Esophagus muscularis mucosa (tissue), 4 donors: Measurements from ENCODE around the gene PDE4D. TPM values are rescaled to one million over a fixed set of nuclear protein-coding genes. Genes with fewer than 3 reads are reported as not detected.
A peak's percentile ranks its signal among the peaks of the same experiment; 100 is the strongest.

Experiments
- DNase-seq: peaks from one replicate; pipeline ENCODE4 v3.0.0-alpha.2; 2017; ENCODE audit errors: extremely low spot score
- H3K27ac ChIP-seq, 4 donors: fragments of 200-600 bp; sonication (generic); replicated peaks in 1 of 4; 1 replicate in 3 of 4; 2 replicates in 1 of 4; pipeline ENCODE4 v1.5.1; 2016 to 2019; ENCODE audit warnings: mild to moderate bottlenecking in 1 of 4
- H3K27me3 ChIP-seq, 4 donors: fragments of 200-600 bp; sonication (generic); one replicate each; pipeline versions ENCODE4 v1.5.1 to v1.6.0; 2016 to 2019
- H3K36me3 ChIP-seq, 4 donors: fragments of 200-600 bp; sonication (generic); one replicate each; pipeline ENCODE4 v1.5.1; 2016 to 2019
- H3K4me1 ChIP-seq, 4 donors: fragments of 200-600 bp; sonication (generic); one replicate each; pipeline ENCODE4 v1.5.1; 2016 to 2019
- H3K4me3 ChIP-seq, 4 donors: fragments of 200-600 bp; sonication (generic); 1 replicate in 2 of 4; 2 replicates in 2 of 4; pipeline ENCODE4 v1.5.1; 2016 to 2019; ENCODE audit warnings: mild to moderate bottlenecking in 4 of 4, moderate library complexity in 1 of 4
- H3K9me3 ChIP-seq, 4 donors: fragments of 200-600 bp; sonication (generic); 1 replicate in 3 of 4; 2 replicates in 1 of 4; pipeline ENCODE4 v1.5.1; 2016 to 2019
- EP300 ChIP-seq: sonication (generic); formaldehyde crosslinking; IDR thresholded peaks from one replicate; pipeline ENCODE4 v1.6.1; 2017; ENCODE audit warnings: antibody characterized with exemption
- POLR2A ChIP-seq: fragments of 450-650 bp; IDR thresholded peaks from one replicate; pipeline ENCODE4 v1.6.1; 2017; ENCODE audit warnings: antibody characterized with exemption, moderate library complexity, mild to moderate bottlenecking, low read depth
- POLR2AphosphoS5 ChIP-seq, 2 donors: sonication (generic); formaldehyde crosslinking; IDR thresholded peaks; one replicate each; pipeline ENCODE4 v1.6.1; 2017; ENCODE audit warnings: antibody characterized with exemption in 2 of 2
- WGBS: methylation state at CpG from one replicate; pipeline ENCODE4 v1.1.5; 2018; 5-methylcytosine and 5-hydroxymethylcytosine counted together
- intact Hi-C: fragments of 100-400 bp; cut with DNase I; formaldehyde crosslinking; loops from one replicate; pipeline ENCODE4 v1.15.1; 2023
- total RNA-seq, 4 donors: library from RNA; depleted of rRNA; stranded (reverse); fragments of >200 nt; gene quantifications; one replicate each; pipeline versions ENCODE4 v1.1.0 to v1.2.1, GENCODE V29; 2016
- TF ChIP-seq, protein P1 (sequence below), 3 experiments: fragments of 200-600 bp in 2 of 3; fragments of 450-650 bp in 1 of 3; sonication (generic) in 2 of 3; IDR thresholded peaks; one replicate each; pipeline ENCODE4 v1.5.1; 2017 to 2019; ENCODE audit warnings: antibody characterized with exemption in 3 of 3, mild to moderate bottlenecking in 2 of 3, moderate library complexity in 1 of 3

PDE4D gene
- total RNA-seq, 4 donors from 2014 or later, result 39.2 to 87.0 (median 50.2) TPM

DNA sequence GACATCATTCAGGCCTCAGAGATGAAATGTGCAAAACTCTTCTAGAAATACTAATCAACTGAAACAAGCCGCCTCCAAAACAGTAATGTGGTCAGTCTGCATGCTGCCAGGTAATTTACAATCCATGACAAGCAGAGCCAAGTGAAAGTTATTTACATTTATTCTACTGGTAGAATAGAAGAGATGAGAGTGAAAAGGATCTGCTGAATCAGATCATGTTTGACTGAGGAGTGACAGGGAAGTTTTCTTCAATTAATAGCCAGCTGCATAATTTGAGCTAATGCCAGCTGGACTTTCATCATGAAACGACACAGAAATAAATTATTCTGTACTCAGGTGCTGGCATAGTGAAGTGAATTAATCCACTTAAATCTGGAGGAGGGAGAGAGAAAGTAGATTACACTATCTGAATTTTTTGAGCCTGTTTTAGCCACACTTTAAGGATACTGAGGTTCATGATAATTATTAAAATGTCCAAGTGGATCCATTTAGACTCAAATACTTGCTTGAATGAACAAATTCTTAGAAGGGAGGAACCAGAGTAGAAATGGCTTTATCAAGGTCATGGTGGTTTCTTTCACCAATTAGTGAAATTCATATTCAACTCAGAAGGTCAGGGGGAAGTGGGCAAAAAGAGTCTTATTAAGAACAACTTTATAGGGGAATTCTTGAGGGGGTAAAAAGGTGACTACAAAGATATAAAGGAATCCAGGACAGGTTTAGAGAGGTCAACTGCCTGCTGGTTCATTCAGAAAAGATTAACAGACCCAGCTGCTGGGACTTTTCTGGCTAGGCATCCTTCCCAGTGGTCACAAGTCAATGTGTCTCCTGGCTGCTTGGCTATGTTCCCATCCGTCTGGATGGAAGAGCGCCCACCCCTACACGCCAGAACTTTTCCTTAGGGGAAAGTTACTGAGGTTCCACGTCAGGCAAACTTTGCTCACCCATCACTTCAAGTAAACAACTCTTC is 350.4 kb downstream of the PDE4D start:
- intact Hi-C loops, result no loop called here
- no peaks in the 10 kb centered on the region for H3K9me3 ChIP-seq
- H3K27ac ChIP-seq, result peak overlapping the region in 1 of 4 donors; percentile 11
- 26% methylated on average over 6 of the region's 6 CpGs for WGBS
- H3K27me3 ChIP-seq, result no peaks in the 10 kb centered on the region
- peaks cover 15 to 30% (median 24%) of the 10 kb centered on the region in 4 donors for H3K4me1 ChIP-seq
- no peak for DNase-seq
- H3K36me3 ChIP-seq, result no peaks in the 10 kb centered on the region
- TF ChIP-seq POLR2AphosphoS5 (IDR thresholded peaks at IDR 0.05), result peak in 1 of 2 donors; percentile 43
- TF ChIP-seq EP300, result no peak
- no peak overlapping the region for H3K4me3 ChIP-seq

DNA sequence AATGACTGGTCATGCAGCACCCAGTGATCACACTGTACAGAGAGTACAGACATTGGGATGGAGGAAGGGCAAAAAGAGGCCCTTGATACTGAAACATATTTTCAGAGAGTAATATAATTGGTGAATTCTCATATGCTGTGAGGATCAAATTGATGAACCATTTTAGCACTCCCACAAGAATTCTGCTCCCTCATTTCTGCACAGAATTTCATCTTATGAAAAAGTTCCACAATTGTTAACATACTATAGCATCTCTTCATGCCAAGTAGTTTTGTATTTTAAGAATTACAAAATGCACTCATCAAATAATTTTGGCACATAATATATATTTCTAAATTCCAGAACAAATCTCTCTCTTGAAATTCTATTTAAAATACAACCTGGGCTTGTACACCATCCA is 351.2 kb downstream of the PDE4D start:
- Histone ChIP-seq H3K36me3 (no peaks in the 10 kb centered on the region), H3K4me3 (no peak overlapping the region), H3K27me3 (no peaks in the 10 kb centered on the region), H3K4me1 (peaks cover 15 to 30% (median 24%) of the 10 kb centered on the region in 4 donors), H3K9me3 (no peaks in the 10 kb centered on the region), H3K27ac (no peak overlapping the region)
- intact Hi-C loops, result no loop called here
- TF ChIP-seq EP300, result no peak
- TF ChIP-seq POLR2A, result no peak
- TF ChIP-seq POLR2AphosphoS5 (IDR thresholded peaks at IDR 0.05), result no peak
- TF ChIP-seq, protein P1, sequence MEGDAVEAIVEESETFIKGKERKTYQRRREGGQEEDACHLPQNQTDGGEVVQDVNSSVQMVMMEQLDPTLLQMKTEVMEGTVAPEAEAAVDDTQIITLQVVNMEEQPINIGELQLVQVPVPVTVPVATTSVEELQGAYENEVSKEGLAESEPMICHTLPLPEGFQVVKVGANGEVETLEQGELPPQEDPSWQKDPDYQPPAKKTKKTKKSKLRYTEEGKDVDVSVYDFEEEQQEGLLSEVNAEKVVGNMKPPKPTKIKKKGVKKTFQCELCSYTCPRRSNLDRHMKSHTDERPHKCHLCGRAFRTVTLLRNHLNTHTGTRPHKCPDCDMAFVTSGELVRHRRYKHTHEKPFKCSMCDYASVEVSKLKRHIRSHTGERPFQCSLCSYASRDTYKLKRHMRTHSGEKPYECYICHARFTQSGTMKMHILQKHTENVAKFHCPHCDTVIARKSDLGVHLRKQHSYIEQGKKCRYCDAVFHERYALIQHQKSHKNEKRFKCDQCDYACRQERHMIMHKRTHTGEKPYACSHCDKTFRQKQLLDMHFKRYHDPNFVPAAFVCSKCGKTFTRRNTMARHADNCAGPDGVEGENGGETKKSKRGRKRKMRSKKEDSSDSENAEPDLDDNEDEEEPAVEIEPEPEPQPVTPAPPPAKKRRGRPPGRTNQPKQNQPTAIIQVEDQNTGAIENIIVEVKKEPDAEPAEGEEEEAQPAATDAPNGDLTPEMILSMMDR (IDR thresholded peaks at IDR 0.05), result no peak
- DNase-seq, result no peak

DNA sequence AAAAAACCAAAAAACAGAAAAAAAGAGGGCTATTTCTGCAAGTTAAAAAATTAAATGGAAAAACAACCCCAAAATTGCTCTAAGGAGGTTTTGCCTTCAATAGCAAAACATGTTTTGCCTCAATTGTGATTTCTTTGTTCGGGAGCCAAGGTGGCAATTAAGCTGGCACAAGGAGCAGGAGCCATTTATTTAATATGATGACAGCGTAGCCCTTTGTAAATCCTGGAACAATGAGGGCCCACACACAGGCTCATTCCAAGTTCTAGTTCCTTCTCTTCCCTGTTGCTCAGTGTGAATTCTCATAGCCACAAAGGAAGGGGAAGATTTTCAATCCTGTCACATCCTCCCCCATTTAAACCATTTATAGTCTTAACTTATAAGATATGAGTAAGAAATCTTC is 353.2 kb downstream of the PDE4D start:
- TF ChIP-seq, protein P1 (IDR thresholded peaks at IDR 0.05), result no peak
- TF ChIP-seq POLR2A, result no peak
- no peak for TF ChIP-seq EP300
- no peak for TF ChIP-seq POLR2AphosphoS5 (IDR thresholded peaks at IDR 0.05)
- 68% methylated on average over 2 of the region's 2 CpGs for WGBS
- no peak for DNase-seq
- H3K4me1 ChIP-seq, result peaks cover 15 to 30% (median 24%) of the 10 kb centered on the region in 4 donors
- intact Hi-C loops, result no loop called here
- H3K36me3 ChIP-seq, result no peaks in the 10 kb centered on the region
- no peak overlapping the region for H3K4me3 ChIP-seq
- H3K27me3 ChIP-seq, result no peaks in the 10 kb centered on the region
- no peak overlapping the region for H3K27ac ChIP-seq
- H3K9me3 ChIP-seq, result no peaks in the 10 kb centered on the region

DNA sequence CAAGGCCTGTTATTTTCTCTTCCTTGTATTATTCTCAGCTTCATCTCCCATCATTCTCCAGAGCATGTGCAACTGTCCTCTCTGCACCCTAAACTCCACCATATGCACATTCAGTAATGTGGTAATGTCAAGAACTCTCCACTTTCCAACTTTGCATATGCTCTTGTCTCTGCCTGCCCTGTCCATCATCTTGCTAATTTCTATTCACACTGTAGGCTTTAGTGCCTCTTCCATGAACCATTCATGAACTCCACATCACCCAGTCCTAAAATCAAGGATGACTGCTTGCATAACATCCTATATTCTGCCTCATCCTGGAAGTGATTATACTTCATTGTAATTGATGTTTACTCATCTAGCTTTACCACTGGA is 354.8 kb downstream of the PDE4D start:
- TF ChIP-seq, protein P1 (IDR thresholded peaks at IDR 0.05), result no peak
- TF ChIP-seq POLR2A (no peak), EP300 (no peak), POLR2AphosphoS5 (IDR thresholded peaks at IDR 0.05) (no peak)
- intact Hi-C loops, result no loop called here

DNA sequence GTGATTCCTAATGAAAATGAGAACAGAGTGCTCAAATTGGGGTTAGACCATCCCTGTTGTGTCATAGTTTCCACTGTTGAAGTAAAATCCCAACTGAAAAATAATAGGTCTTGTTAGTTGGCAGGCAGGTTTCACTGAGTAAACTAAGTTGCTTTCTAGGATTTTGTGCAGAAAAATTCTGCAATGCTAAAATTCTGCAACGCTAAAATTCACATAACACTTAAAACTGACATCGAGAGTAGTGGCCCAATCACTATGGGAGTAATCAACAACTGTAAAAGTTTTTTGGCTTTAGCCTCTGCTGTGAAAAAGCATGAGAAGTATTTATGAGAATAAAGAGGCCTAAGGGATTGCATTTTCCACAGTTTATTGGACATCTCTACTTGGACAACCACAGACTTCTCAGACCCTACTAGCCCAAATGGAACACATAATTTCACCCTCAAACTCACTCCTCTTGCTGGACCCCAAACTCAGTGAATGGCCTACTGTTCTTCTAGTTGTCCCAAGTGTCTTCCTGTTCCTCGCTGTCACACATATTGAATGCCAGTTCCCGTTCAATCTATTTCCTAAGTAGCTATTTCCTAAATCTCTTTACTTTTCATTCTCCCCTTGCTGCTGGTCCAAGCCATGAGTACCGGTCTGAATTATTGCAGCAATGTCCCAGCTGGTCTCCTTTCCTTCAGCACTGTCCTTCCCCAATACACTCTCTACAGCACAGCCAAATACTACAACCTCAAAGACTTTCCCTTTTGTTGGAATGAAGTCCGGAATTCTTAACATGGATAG is 355.4 kb downstream of the PDE4D start:
- TF ChIP-seq POLR2A (no peak), EP300 (no peak), POLR2AphosphoS5 (IDR thresholded peaks at IDR 0.05) (no peak)
- TF ChIP-seq, protein P1 (IDR thresholded peaks at IDR 0.05), result no peak
- WGBS, result 85% methylated on average over 6 of the region's 6 CpGs
- no peak for DNase-seq
- H3K9me3 ChIP-seq, result no peaks in the 10 kb centered on the region
- intact Hi-C loops, result no loop called here
- H3K27ac ChIP-seq, result no peak overlapping the region
- no peaks in the 10 kb centered on the region for H3K36me3 ChIP-seq
- peaks cover 4 to 19% (median 11%) of the 10 kb centered on the region in 4 donors for H3K4me1 ChIP-seq
- H3K27me3 ChIP-seq, result no peaks in the 10 kb centered on the region
- no peak overlapping the region for H3K4me3 ChIP-seq

More for the DNA sequence above, 354.8 kb downstream of the PDE4D start:
- no peaks in the 10 kb centered on the region for H3K9me3 ChIP-seq
- no peak overlapping the region for H3K27ac ChIP-seq
- H3K36me3 ChIP-seq, result no peaks in the 10 kb centered on the region
- no peak for DNase-seq
- no peaks in the 10 kb centered on the region for H3K27me3 ChIP-seq
- peaks cover 9 to 24% (median 17%) of the 10 kb centered on the region in 4 donors for H3K4me1 ChIP-seq
- no peak overlapping the region for H3K4me3 ChIP-seq
